HepG2 (cell line): ENCODE results near the gene TTLL1. TPM values are rescaled to one million over a fixed set of nuclear protein-coding genes. Genes with fewer than 3 reads are reported as not detected.

Source experiments
- ATAC-seq: fragments of 200-7000 bp; cut with Tn5 transposase; 3 replicates; pipeline ENCODE4 v1.9.1; 2020; ENCODE audit warnings: mild to moderate bottlenecking, moderate library complexity
- BruUV-seq: library from RNA; stranded (reverse); fragments of 400-500 nt; replicated peaks from 2 replicates; lab custom pipeline; 2021; lab: Mats Ljungman, UMichigan
- CTCF ChIA-PET: fragments of 300-600 bp; formaldehyde crosslinking; extraction: SDS; loops from one replicate; lab custom pipeline; 2021; ENCODE audit warnings: low total read pairs, inconsistent platforms, low intra/inter-chr PET ratio; lab: Yijun Ruan, JAX
- POLR2A ChIA-PET: fragments of 350-600 bp; sonication (Branson Sonifier 250); formaldehyde crosslinking; loops from one replicate; lab custom pipeline; 2020; ENCODE audit warnings: antibody characterized with exemption, inconsistent platforms; lab: Yijun Ruan, JAX
- DNase-seq: peaks from one replicate; pipeline ENCODE4 v3.0.0-alpha.2; 2015; ENCODE audit warnings: low spot score
- FAIRE-seq: peaks from 3 replicates; lab custom pipeline; 2011; peaks lifted over from hg19 to GRCh38; lab: Jason Lieb, UNC
- H2AFZ ChIP-seq: one replicate; pipeline ENCODE4 v1.6.1; 2011; ENCODE audit warnings: low read length, inconsistent platforms
- H3K27ac ChIP-seq: fragments of 300-600 bp; 3 replicates; pipeline ENCODE4 v1.8.0; 2011; ENCODE audit warnings: mixed run types, mild to moderate bottlenecking, mixed read lengths, low read length, inconsistent platforms; ENCODE audit not compliant: insufficient read depth; ENCODE audit errors: extremely low read length
- H3K27me3 ChIP-seq, 2 experiments: fragments of 200-600 bp in 1 of 2; 2 replicates in 1 of 2; 3 replicates in 1 of 2; pipeline versions ENCODE4 v1.6.0 to v1.8.0; 2011; ENCODE audit warnings: low read length in 2 of 2, mild to moderate bottlenecking in 2 of 2, moderate library complexity in 2 of 2, inconsistent platforms in 1 of 2; ENCODE audit not compliant: insufficient read depth in 2 of 2, control insufficient read depth in 1 of 2
- H3K36me3 ChIP-seq, 2 experiments: fragments of 200-600 bp in 1 of 2; replicated peaks in 1 of 2; 2 replicates in 1 of 2; 3 replicates in 1 of 2; pipeline versions ENCODE4 v1.5.1 to v1.8.0; 2011; ENCODE audit warnings: low read length in 2 of 2, inconsistent platforms in 1 of 2; ENCODE audit not compliant: insufficient read depth in 2 of 2, control insufficient read depth in 1 of 2
- H3K4me1 ChIP-seq: 2 replicates; pipeline ENCODE4 v1.5.1; 2012; ENCODE audit warnings: low read length, inconsistent platforms; ENCODE audit not compliant: insufficient read depth
- H3K4me2 ChIP-seq: 2 replicates; pipeline ENCODE4 v1.6.0; 2011; ENCODE audit warnings: low read depth, low read length, inconsistent platforms
- H3K4me3 ChIP-seq, 3 experiments: fragments of 200-600 bp in 1 of 3; sonication (generic), shearing (Covaris generic) in 1 of 3; replicated peaks in 1 of 3; 2 replicates each; pipeline ENCODE4 v1.5.1; 2011 to 2016; ENCODE audit warnings: low read length in 3 of 3, inconsistent platforms in 2 of 3, low read depth in 2 of 3, mild to moderate bottlenecking in 2 of 3, control low read depth in 1 of 3, mixed read lengths in 1 of 3; ENCODE audit not compliant: insufficient read depth in 1 of 3
- H3K79me2 ChIP-seq: one replicate; pipeline ENCODE4 v1.6.1; 2011; ENCODE audit warnings: low read length, inconsistent platforms; ENCODE audit not compliant: insufficient read depth
- H3K9ac ChIP-seq: 2 replicates; pipeline ENCODE4 v1.6.0; 2011; ENCODE audit warnings: mild to moderate bottlenecking, low read depth, low read length, inconsistent platforms; ENCODE audit not compliant: insufficient read depth
- H3K9me3 ChIP-seq: 2 replicates; pipeline ENCODE4 v1.5.1; 2012; ENCODE audit warnings: mild to moderate bottlenecking, low read length
- H4K20me1 ChIP-seq: 2 replicates; pipeline ENCODE4 v1.6.0; 2011; ENCODE audit warnings: inconsistent platforms, mild to moderate bottlenecking, low read length, moderate library complexity; ENCODE audit not compliant: insufficient read depth
- FIP1L1 ChIP-seq: fragments of 200-400 bp; formaldehyde crosslinking; IDR thresholded peaks from 2 replicates; pipeline ENCODE4 v1.6.1; 2018; ENCODE audit warnings: low read depth, mild to moderate bottlenecking, low read length, moderate library complexity, borderline replicate concordance; ENCODE audit not compliant: insufficient read depth
- HMG20B ChIP-seq: conservative IDR thresholded peaks from 2 replicates; pipeline ENCODE4 v1.6.1; 2016; ENCODE audit warnings: missing genetic modification reagents, missing compliant biosample characterization
- HNF1A ChIP-seq, 2 experiments: sonication (generic) in 1 of 2; formaldehyde crosslinking in 1 of 2; IDR thresholded peaks; 2 replicates each; pipeline versions ENCODE4 v1.4.0 to v1.6.1; 2016 to 2020; ENCODE audit warnings: borderline replicate concordance in 1 of 2, low read depth in 1 of 2, mild to moderate bottlenecking in 1 of 2, missing genetic modification reagents in 1 of 2
- HNF1B ChIP-seq: sonication (generic); formaldehyde crosslinking; IDR thresholded peaks from 2 replicates; pipeline ENCODE4 v1.5.1; 2020; ENCODE audit warnings: mild to moderate bottlenecking, moderate library complexity, missing genetic modification reagents
- HOXD1 ChIP-seq: sonication (generic); formaldehyde crosslinking; IDR thresholded peaks from 2 replicates; pipeline ENCODE4 v1.5.0; 2020; ENCODE audit warnings: missing genetic modification reagents
- KLF9 ChIP-seq: IDR thresholded peaks from 2 replicates; pipeline ENCODE4 v1.6.1; 2016; ENCODE audit warnings: low read depth
- NFKB2 ChIP-seq: sonication (generic); formaldehyde crosslinking; IDR thresholded peaks from 2 replicates; pipeline ENCODE4 v1.4.0; 2020; ENCODE audit warnings: missing genetic modification reagents, borderline replicate concordance
- PAX8 ChIP-seq: sonication (generic); formaldehyde crosslinking; IDR thresholded peaks from 2 replicates; pipeline ENCODE4 v1.8.0; 2022; ENCODE audit warnings: mild to moderate bottlenecking, missing genetic modification reagents, borderline replicate concordance
- RFX5 ChIP-seq: IDR thresholded peaks from 2 replicates; pipeline ENCODE4 v1.6.1; 2011; ENCODE audit warnings: low read depth, low read length, improper control_type of control experiment
- TCF7 ChIP-seq: sonication (generic); IDR thresholded peaks from 2 replicates; pipeline ENCODE4 v1.6.1; 2016; ENCODE audit warnings: antibody characterized with exemption, low read depth
- ZBTB33 ChIP-seq: sonication (generic); formaldehyde crosslinking; IDR thresholded peaks from 2 replicates; pipeline ENCODE4 v1.4.0; 2020; ENCODE audit warnings: missing genetic modification reagents
- ZNF263 ChIP-seq: sonication (generic); formaldehyde crosslinking; IDR thresholded peaks from 2 replicates; pipeline ENCODE4 v1.4.0; 2020; ENCODE audit warnings: missing genetic modification reagents
- ZNF713 ChIP-seq: sonication (generic); formaldehyde crosslinking; IDR thresholded peaks from 2 replicates; pipeline ENCODE4 v1.4.0; 2020; ENCODE audit warnings: mild to moderate bottlenecking, missing genetic modification reagents
- ZNF747 ChIP-seq: sonication (generic); formaldehyde crosslinking; IDR thresholded peaks from 2 replicates; pipeline ENCODE4 v1.8.1; 2023; ENCODE audit warnings: missing genetic modification reagents, mild to moderate bottlenecking, borderline replicate concordance
- ZNF781 ChIP-seq: sonication (generic); formaldehyde crosslinking; IDR thresholded peaks from 2 replicates; pipeline ENCODE4 v1.5.1; 2020; ENCODE audit warnings: borderline replicate concordance, mild to moderate bottlenecking, missing genetic modification reagents; ENCODE audit errors: not compliant biosample characterization
- ZNF790 ChIP-seq: sonication (generic); formaldehyde crosslinking; IDR thresholded peaks from 2 replicates; pipeline ENCODE4 v1.8.0; 2022; ENCODE audit warnings: missing genetic modification reagents, mild to moderate bottlenecking, borderline replicate concordance
- ZSCAN21 ChIP-seq: sonication (generic); formaldehyde crosslinking; IDR thresholded peaks from 2 replicates; pipeline ENCODE4 v1.8.0; 2022; ENCODE audit warnings: mild to moderate bottlenecking, missing genetic modification reagents, moderate library complexity, borderline replicate concordance
- WGBS: methylation state at CpG from one replicate; pipeline ENCODE4 v1.1.6; 2017; ENCODE audit warnings: low lambda C conversion rate; 5-methylcytosine and 5-hydroxymethylcytosine counted together
- in situ Hi-C: cut with HindIII; loops from 2 replicates; pipeline ENCODE4 v1.10.0; 2017; ENCODE audit warnings: low pct_unique_long_range_greater_than_20kb; ENCODE audit not compliant: extremely low pct_ligation_motif_present
- intact Hi-C: fragments of 100-400 bp; cut with micrococcal nuclease; formaldehyde crosslinking; loops from one replicate; pipeline ENCODE4 v1.10.0; 2022; ENCODE audit not compliant: unreplicated experiment
- polyA plus RNA-seq, 8 experiments: library from polyadenylated mRNA; depleted of rRNA in 3 of 8; stranded (reverse) in 7 of 8; unstranded in 1 of 8; fragments of >200 nt; fragmentation: Illumina TruSeq in 4 of 8; extraction: Trizol in 4 of 8; gene quantifications; 2 replicates each; pipeline versions ENCODE4 v1.2.1 to v1.2.3, GENCODE V29; 2011 to 2016; ENCODE audit warnings: low read depth in 4 of 8, missing spikeins in 1 of 8, mixed read lengths in 1 of 8; ENCODE audit not compliant: insufficient read depth in 1 of 8
- total RNA-seq, 5 experiments: library from RNA; depleted of rRNA; stranded (reverse); fragments of >200 nt; fragmentation: Illumina TruSeq; extraction: Trizol; gene quantifications; 2 replicates each; pipeline ENCODE4 v1.2.3, GENCODE V29; 2016; ENCODE audit warnings: low read depth in 1 of 5

Gene TTLL1
- total and polyA plus RNA-seq, 2 of the 13 experiments (the other 11 are each of a cell fraction or from before 2014, with no cell fraction given), result 1.6 to 5.3 TPM

- FAIRE-seq, result no peak
- CTCF ChIA-PET, result no interaction called here
- Histone ChIP-seq H3K4me2 (no peak overlapping the region), H3K4me1 (peaks cover 96% of the 10 kb centered on the region), H3K36me3 (no peaks in the 10 kb centered on the region; a peak in 1 of 5 replicates), H3K27ac (no peak overlapping the region), H3K9me3 (no peaks in the 10 kb centered on the region), H3K9ac (no peak overlapping the region), H4K20me1 (peaks cover 52% of the 10 kb centered on the region), H3K4me3 (no peak overlapping the region), H3K27me3 (no peaks in the 10 kb centered on the region), H3K79me2 (peaks cover 96% of the 10 kb centered on the region), H2AFZ (no peak overlapping the region)
- DNase-seq, result no peak
- in situ Hi-C loops (no loop called here), intact Hi-C loops (no loop called here)
- POLR2A ChIA-PET, result no interaction called here
- no peak for ATAC-seq
- 97% methylated on average over 4 of the region's 4 CpGs for WGBS
- BruUV-seq, result no TSS peak
- TF ChIP-seq KLF9 (CRISPR knock-in tag) (no peak), RFX5 (no peak), ZBTB33 (CRISPR knock-in tag) (no peak), FIP1L1 (no peak), ZNF790 (no peak), NFKB2 (CRISPR knock-in tag) (no peak), PAX8 (CRISPR knock-in tag) (no peak), ZNF713 (CRISPR knock-in tag) (no peak), HNF1A (IDR thresholded peaks at IDR 0.05; ENCODE audit: low read depth) (no peak), HNF1A (CRISPR knock-in tag; IDR thresholded peaks at IDR 0.05; ENCODE audit: borderline replicate concordance) (no peak), ZSCAN21 (CRISPR knock-in tag) (no peak), ZNF781 (CRISPR knock-in tag) (no peak), TCF7 (no peak), ZNF747 (no peak), ZNF263 (no peak), HMG20B (CRISPR knock-in tag) (no peak), HOXD1 (no peak), HNF1B (CRISPR knock-in tag) (no peak)
These were observed 80.3 kb downstream of the TTLL1 start for GRCh38 chr22:43008921-43009320.
